ENCODE data around the gene ASCC3.
"Not testable (repeated sequence)": the region's sequence is repeated elsewhere in the genome, so short reads cannot be mapped to it uniquely, and the experiment has no call there.

Gene ASCC3

DNA sequence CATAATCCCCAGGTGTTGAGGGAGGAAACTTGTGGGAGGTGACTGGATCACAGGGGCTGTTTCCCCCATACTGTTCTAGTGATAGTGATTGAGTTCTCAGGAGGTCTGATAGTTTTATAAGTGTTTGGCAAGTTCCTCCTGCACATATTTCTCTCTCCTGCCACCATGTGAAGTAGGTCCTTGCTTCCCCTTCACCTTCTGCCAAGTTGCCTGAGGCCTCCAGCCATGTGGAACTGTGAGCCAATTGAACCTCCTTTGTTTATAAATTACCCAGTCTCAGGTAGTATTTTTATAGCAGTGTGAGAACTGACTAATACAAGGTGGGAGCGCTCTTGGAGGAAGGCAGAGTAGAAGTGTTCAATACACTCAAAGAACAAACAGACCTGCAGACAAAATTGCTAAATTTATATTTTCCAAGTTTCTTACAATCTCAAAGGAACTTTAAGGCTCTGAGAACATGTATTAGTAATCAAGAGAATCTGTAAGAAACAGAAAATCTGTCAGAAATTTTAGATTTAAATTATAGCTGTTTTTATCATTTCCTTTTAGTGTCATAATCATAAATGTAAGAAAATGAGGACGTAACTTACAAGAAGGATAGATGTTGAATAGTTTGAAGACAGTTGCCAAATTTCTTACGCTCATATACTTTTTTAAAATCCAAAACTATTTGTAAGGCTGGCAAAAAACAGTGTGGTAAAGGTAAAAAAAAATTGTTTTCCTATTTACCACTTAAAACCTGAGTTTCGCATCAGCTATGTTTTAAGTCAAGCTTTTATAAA lies 77.7 kb downstream of the ASCC3 start:
- DNase-seq, result peak; percentile 21

DNA sequence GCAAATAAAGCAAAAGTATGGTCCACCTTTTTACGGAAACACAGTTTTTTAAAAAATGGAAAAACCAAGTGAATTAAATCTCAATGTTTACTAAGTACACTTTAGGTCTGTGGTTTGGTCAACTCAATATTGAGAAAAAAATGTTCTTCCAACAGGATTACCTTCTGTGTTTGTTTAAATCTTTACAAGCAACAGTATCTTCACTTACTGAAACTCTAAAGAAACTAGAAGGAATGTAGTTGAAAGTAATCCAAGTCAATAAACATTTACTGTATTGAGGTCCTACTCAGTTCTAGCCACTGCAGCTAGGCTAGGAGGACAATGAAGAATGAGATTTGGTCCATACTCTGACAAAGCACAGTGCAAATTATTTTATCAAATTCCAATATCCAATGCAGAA lies 80.1 kb downstream of the ASCC3 start:
- DNase-seq, result no peak

DNA sequence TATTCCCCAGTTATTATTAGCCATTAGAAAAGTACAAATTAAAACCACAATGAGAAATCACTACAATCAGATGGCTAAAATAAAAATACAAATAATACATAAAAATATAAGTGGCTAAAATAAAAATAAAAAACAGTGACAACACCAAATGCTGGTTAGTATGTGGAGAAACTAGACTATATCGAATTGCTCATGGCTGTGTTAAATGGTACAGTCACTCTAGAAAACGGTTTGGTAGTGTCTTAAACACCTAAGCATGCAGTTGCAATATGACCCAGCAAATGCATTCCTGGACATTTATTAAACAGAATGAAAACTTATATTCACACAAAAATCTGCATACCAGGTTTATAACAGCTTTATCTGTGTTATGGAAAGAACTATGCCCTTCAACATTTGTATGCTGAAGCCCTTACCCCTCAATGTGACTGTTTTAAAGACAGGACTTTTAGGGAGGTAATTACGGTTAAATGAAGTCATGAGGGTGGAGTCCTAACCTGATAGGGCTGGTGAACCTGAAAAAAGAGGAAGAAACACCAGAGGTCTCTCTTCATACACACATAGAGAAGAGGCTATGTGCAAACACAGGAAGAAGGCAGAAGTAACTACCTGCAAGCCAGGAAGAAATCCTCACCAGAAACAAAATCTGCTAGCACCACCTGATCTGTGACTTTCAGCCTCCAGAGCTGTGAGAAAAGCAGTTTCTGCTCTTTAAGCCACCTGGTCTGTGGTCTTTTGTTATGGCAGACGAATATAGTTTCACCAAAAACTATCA lies 84.9 kb downstream of the ASCC3 start:
- DNase-seq, result peak; percentile 25

DNA sequence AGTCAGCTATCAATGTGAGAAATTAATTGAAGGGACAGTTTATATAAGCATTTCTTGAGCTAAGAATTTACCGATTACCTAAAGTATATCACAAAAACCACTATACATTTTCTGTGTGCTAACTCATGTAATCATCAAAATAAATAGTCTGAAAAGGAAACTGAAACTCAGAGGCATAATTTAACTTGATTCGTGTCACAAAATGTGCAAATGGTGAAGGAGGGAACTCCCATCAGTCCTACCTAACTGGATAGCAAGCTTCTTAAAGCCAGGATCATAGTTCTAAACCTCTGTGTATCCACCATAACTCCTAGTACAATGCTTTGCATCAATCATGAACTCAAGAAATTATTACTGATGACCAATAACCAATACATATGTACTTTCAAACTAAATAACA lies 91.0 kb downstream of the ASCC3 start:
- no peak for DNase-seq

DNA sequence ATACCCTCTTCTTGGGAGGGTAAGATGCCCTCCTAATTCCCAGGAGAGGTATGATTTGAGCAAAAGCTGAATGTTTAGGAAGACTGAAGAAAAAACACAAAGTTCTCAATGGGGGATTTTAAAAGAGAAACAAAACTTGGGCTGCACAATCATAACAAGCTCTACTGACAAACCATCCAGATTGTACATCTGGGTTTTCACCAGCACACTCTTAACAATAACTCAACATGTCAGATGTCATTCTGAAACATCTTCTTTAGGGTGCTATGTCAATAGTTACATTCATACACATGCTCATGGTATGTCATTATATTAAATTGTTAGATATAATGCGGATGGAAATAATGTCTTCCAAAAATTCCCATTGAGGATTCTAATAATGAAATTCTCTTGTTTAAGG lies 95.1 kb downstream of the ASCC3 start:
- DNase-seq, result no peak

DNA sequence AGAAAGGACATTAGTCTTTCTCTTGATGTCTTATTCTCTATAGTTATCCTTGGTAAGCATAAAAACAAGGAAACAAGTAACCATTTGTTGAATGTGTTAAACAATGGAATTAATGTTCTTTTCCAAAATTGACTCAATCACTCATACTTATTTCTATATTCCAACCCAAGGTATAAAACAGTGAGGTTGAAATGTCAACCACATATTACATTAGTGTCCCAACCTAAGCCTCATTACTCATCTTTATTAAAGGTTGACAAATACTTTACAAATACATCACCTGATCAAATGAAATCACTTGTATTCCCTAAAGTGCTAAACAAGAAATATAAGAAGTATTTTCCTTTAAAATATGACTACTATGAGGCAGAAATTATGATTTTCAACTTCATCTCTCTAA lies 100.5 kb downstream of the ASCC3 start:
- DNase-seq, result no peak

DNA sequence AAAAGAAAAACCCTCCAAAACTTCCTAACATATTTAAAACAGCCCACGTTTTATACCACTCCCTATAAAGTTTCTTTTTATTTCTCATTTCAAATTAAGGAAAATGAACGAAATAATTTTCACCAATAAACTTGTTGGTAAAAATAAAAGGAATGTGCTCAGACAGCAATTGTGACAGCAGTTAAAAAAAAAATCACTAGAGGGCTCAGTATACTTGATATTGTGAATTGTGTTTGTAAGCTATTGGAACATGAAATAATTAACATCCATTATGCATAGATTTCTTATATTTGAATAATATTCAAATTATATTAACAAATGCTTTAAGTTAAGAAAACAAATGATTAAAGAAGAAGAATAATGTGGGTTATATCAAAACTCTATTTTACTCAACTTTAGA lies 105.5 kb downstream of the ASCC3 start:
- DNase-seq, result no peak

DNA sequence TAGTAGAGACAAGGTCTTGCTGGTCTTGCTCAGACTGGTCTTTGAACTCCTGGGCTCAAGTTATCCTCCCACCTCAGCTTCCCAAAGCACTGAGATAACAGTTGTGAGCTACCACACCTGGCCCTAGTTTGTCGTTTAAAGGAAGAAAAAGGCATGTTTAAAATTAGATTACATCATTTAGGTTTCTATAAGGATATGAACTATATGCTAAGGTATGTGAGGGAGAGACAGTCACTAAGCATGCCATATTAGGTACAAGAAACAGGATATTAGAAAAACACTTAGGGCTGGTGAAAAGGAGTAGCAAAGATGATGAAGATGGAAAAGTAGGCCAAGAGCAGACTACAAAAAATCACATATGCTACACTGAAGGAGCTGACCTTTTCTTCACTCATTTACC lies 106.4 kb downstream of the ASCC3 start:
- no peak for DNase-seq

DNA sequence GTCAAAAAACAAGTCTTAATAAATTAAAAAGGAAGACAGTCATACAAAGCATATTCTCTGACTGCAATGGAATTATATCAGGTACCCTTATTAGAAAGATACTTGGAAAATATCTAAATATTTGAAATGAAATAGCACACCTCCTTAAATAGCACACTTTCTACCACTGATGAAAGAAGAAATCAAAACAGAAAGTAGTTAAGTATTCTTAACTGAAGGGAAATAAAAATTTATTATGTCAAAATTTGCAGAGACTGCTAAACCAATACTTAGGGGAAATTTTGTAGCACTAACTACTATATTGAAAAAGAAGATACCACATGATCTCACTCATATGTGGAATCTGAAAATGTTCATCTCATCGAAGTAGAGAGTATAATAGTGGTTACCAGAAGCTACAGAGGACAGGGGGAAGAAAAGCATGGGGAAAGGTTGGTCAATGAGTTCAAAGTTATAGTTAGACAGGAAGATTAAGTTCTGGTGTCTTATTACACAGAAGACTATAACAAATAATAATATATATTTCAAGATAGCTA lies 112.2 kb downstream of the ASCC3 start:
- DNase-seq, result no peak

DNA sequence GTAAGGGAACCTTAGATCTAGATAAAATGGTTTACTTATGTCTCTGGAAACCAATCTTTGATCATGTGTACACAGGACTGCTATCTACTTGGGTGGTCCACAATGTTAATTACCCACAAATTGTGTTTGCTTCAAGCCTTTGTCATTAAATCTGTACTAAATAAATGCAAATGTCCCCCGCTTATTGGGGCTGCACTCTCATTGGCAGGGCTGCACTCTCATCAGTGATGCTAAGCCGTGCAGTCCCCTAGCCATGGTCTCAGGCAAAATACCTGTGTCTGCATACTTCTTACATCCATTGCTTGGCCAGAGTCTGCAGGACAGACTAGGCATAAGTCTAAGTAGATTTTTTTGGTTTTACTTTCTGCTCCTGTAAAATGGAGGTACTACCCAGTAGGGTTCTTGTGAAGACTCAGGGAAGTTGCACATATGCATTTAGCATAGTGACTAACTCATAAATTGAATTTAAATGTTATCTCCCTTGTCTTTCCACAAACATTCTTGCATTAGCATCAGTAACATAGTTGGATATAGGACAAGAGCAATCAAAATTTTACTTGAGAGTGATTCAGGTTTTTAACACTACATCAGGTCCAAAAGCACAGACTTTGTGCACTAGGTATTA lies 117.4 kb downstream of the ASCC3 start:
- no peak for DNase-seq

DNA sequence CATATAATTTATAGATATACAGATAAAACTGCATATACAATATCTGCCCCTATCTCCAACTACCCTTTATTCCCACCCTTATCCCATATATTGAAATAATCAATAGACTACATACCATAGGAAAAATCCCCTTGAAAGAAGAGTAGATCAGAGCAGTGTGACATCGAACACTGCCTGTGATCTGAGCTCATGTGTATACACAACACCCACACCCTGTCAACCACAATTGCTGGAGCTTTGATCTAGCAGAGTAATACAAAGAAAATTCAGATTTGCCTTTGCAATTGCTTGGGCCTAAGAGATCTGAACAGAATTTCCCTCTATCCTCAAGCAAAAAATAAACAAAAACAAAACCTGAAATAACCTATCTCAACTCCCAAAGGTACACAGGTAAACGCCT lies 119.3 kb downstream of the ASCC3 start:
- no peak for DNase-seq

DNA sequence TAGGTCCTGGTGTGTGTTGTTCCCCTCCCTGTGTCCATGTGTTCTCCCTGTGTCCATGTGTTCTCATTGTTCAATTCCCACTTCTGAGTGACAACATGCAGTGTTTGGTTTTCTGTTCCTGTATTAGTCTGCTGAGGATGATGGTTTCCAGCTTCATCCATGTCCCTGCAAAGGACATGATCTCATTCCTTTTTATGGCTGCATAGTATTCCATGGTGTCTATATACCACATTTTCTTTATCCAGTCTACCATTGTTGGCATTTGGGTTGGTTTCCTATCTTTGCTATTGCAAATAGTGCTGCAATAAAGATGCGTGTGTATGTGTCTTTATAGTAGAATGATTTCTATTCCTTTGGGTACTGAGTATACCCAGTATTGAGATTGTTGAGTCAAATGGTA lies 122.7 kb downstream of the ASCC3 start:
- not testable (repeated sequence) for DNase-seq

DNA sequence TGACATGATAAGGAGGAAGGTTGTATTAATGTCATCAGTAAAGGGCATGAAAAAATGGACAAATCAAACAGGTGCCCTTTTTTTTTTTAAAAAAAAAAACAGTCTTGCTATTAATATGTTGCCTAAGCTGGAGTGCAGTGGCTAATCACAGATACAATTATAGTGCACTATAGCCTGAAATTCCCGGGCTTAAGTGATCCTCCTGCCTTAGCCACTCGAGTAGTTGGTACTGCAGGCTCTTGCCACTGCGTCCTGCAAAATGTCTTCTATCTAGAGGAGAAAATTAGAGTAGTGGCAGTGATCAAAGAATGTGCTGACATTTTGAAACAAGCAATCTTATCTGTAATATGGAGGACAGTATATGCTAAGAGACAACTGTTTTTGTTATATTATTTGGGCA lies 127.7 kb downstream of the ASCC3 start:
- no peak for DNase-seq

DNA sequence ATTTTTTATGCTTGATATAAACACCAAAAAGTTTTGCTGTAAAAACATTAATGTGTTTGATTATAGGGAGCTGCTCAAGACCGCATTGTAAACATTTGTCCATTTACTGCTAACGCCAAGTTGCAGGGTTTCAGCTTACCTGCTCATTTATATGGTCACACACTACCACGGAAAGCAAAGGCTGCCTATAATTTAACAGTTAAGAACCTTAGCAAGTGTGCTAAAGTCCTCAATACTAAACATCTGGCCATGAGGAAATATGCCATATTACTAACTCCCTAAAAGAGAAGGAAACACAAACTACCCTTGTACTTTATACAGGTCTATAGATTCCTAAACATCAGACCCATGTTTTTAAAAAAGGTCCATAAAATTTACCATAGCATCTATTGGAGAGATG lies 129.5 kb downstream of the ASCC3 start:
- no peak for DNase-seq

DNA sequence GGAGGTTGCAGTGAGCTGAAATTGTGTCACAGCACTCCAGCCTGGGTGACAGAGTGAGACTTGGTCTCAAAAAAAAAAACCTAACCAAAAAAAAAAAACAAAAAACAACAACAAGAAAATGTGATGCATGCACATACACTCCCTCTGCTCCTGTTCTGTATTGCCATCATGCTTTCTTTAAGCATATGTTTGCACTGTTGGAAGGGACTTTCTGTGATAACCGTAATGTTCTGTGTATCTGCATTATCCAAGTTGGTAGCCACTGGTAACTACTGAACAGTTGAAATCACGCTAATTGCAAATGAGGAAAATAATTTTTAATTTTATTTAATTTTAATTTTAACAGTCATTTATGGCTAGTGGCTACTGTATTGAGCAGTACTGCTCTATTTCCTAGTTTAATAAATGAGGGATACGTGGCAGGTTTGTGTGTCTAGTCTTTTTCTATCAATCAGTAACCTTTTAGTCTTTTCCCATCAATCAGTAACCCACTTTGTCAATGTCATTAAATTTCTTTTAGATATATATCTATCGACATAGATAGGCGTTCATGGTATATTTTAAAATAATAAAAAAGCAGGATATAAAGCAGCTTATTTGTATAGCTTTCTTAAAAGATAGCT lies 135.6 kb downstream of the ASCC3 start:
- DNase-seq, result no peak

DNA sequence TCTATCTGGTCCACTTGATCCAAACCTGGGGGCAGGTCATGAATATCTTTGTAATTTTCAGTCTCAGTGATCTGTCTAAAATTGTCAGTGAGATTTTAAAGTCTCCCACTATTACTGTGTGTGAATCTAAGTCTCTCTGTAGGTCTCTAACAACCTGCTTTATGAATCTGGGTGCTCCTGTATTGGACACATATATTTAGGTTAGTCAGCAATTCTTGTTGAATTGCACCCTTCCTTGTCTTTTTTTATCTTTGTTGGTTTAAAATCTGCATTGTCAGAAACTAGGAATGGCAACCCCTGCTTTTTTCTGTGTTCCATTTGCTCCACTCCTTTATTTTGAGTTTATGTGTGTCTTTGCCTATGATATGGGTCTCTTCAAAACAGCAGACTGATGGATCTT lies 140.7 kb downstream of the ASCC3 start:
- no peak for DNase-seq

DNA sequence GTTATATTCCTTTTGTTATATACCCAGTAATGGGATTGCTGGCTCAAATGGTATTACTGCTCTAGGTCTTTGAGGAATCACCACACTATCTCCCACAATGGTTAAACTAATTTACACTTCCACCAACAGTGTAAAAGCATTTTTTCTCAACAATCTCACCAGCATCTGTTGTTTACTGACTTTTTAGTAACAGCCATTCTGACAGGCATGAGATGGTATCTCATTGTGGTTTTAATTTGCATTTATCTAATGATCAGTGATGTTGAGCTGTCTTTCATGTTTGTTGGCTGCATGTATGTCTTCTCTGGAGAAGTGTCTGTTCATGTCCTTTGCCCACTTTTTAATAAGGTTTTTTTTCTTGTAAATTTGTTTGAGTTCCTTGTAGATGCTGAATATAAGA lies 143.4 kb downstream of the ASCC3 start:
- not testable (repeated sequence) for DNase-seq

DNA sequence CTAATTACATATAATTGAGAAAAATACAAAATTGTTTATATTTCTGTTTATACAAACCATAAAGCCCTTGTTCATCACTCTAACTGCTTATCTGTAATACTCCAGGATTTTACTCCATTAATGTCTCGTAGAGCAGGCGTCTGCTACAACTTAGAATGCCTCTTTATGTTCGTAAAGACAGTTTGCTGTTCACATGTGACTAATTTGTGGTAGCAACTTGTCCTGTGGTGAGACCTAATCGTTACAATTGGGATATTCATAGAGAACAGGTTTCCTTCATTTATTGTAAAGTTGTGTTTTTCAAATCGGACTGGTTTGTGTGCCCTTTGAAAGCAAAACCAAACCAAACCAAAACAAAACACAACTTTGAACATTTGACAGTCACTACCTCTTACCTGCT lies 149.7 kb downstream of the ASCC3 start:
- no peak for DNase-seq

DNA sequence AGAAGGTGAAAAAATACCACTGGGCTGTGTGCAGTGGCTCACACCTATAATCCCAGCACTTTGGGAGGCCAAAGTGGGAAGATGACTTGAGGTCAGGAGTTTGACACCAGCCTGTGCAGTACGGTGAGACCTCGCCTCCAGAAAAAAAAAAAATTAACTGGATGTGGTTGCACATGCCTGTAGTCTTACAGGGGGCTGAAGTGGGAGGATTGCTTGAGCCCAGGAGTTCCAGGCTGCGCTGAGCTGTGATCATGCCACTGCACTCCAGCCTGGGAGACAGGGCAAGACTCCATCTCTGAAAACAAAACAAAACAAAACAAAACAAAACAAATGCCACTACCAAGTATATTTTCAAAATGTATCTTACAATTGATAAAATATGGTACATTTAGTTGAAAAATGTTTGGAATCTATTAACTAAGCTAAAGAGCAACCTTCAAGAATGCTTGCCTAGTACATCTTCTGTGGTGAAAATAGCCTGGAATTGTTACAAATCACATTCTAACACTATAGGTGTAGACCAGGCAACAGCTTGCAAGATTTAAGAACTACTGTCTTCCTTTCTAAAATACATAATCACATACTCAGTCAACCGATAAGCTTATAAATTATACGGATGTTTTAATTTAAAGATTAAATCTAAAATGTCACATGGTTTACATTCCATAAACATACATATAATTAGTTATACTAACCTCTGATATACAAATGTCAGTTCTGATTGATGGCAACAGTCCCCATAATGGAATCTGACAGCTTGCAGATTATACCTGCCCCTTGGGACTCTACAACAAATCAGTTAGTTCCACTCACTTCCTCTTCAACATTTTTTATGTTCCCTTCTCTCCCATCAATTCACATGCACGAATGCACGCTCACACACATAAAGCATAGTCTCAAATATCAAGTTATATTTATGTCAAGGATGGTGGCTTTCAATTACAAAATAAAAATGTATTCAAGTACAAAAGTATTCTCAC lies 150.8 kb downstream of the ASCC3 start:
- DNase-seq, result no peak

DNA sequence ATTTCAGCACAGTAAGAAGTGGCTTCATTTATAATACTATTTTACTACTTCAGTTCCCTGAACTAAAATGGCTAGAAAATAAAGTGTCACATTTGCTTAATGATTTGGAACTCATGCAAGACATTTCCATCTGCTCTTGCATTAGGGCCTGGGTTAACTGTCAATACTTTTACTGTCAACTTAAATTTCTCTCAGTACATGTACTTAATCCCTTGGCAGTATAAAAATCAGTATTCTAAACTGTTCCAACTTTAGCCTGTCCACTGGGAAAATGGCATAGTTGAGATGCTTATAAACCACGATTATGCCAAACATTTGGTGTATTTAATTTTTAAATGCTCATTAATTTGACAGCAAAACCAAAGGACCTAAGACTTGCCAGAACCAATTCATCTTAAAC lies 154.5 kb downstream of the ASCC3 start:
- no peak for DNase-seq

DNA sequence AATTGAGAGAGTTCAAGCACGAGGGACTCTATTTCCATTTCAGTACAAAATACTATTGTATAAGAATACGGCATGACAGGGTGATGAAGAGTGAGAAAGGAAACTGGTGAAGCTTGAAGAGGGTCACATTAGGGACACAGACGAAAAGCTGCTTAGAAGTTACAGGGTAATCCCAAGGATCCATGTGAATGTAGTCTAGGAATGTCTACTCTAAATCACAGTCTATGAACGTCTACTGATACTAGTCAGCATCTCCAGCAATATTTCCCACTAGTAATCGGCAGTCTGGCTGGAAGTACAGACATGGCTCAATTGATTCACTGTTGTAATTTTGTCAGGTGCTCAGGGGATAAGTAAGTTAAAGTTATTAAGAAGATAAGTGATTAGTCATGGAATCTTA lies 156.4 kb downstream of the ASCC3 start:
- DNase-seq, result no peak

DNA sequence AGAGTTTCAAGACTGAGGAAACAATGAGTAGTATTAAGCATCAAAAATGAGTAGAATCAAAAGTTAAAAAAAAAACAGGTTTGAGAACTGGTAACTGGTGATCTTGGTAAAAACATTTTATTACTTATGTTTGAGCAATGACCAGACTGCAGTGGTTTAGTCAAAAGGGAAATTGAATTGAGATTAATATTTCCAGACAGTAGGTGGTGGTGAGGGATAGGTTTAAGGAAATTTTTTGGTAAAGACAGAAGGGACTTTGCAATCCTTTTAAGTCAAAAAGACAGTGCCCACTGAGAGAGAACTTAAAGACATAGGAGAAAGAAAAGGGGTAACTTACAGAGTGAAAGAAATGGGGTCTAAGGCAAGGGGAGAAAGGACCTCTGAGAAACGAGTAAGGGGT lies 156.9 kb downstream of the ASCC3 start:
- DNase-seq, result no peak

All from MV-4-11 (cell line).